AG04449 (cell line): ENCODE data around the gene PPP2R5E.

Experiments used
- CTCF ChIA-PET: fragments of 350-600 bp; formaldehyde crosslinking; extraction: SDS; loops from one replicate; lab custom pipeline; 2021; ENCODE audit warnings: antibody characterized with exemption; lab: Yijun Ruan, JAX
- POLR2A ChIA-PET: fragments of 400-600, 350-600 bp; formaldehyde crosslinking; extraction: SDS; loops from one replicate; lab custom pipeline; 2020; ENCODE audit warnings: antibody characterized with exemption, inconsistent platforms; lab: Yijun Ruan, JAX
- DNase-seq: peaks from one replicate; pipeline ENCODE4 v3.0.0-alpha.2; 2010; ENCODE audit warnings: low read depth, low spot score
- H3K4me3 ChIP-seq: 2 replicates; pipeline ENCODE4 v1.5.1; 2011; ENCODE audit warnings: low read depth, mild to moderate bottlenecking, control low read depth, low read length
- TF ChIP-seq, protein P1 (sequence below): IDR thresholded peaks from one replicate; pipeline ENCODE4 v1.5.1; 2011; ENCODE audit warnings: mild to moderate bottlenecking, moderate library complexity, low read length, control low read depth, inconsistent platforms; ENCODE audit not compliant: insufficient read depth; ENCODE audit errors: missing control alignments

PPP2R5E gene

DNA sequence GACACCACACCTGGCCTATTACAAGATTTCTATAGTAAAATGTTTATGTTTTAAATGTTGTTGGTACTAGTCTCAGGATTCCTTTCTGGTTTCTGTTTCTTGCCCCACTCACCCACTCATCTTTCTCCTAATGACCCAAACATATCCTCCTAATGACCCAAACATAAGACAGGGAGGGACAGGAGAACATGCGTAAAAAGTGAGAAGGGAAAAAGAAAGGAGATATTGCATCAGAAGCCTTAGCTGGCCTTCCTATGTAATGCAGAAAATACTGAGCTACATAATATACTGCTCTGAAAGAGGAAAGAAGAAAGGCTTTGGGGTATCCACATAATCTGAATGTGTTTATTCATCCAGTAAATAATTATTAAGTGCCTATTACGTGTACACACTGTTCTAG is 119.8 kb downstream of the PPP2R5E start:
- ChIA-PET POLR2A (no interaction called here), CTCF (no interaction called here)
- TF ChIP-seq, protein P1, sequence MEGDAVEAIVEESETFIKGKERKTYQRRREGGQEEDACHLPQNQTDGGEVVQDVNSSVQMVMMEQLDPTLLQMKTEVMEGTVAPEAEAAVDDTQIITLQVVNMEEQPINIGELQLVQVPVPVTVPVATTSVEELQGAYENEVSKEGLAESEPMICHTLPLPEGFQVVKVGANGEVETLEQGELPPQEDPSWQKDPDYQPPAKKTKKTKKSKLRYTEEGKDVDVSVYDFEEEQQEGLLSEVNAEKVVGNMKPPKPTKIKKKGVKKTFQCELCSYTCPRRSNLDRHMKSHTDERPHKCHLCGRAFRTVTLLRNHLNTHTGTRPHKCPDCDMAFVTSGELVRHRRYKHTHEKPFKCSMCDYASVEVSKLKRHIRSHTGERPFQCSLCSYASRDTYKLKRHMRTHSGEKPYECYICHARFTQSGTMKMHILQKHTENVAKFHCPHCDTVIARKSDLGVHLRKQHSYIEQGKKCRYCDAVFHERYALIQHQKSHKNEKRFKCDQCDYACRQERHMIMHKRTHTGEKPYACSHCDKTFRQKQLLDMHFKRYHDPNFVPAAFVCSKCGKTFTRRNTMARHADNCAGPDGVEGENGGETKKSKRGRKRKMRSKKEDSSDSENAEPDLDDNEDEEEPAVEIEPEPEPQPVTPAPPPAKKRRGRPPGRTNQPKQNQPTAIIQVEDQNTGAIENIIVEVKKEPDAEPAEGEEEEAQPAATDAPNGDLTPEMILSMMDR: no peak
- no peak for DNase-seq
- no peak overlapping the region for H3K4me3 ChIP-seq

DNA sequence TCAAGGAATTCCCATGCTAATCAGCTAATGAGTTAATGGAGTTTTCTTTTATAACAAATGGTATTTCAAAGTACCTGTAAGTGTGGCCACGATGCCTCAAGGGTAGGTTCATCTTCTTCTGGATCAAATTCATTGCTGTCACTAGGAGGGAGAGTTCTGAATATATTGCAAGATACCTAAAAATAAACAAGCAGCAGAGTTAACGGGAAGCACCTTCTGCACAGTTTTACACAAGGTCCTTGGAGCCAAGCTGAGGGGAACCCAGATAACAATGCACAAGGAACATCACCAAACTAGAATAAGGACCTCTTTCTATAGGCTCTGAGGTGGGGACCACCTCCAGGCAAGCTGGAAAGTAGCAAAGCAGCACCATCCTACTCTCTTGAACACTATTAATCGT is 121.3 kb downstream of the PPP2R5E start:
- no peak for DNase-seq
- CTCF ChIA-PET: interaction anchor here (1.9 kb wide), 1 partner anchor 33 kb away, joined by 4 read pairs; no protein-coding TSS in a partner anchor
- TF ChIP-seq, protein P1: no peak
- H3K4me3 ChIP-seq: no peak overlapping the region
- POLR2A ChIA-PET: no interaction called here

DNA sequence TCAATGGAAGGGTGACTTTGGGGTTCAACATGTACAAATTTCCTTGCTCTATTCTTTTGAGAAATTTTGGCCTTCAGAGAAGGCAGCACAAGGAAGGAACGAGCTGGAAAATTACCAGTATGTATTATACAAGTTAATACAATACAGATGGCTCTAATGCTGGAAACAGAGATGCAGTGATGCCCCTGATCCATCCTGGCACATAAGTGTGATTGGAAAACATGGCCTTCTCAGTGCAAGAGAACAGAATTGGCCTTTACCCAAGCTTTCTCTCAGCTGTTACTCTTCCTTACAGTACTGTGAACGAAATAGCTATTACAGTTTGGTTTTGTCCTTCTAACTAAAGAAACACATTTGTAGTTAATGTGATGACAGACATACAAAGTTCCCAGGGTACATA is 122.0 kb downstream of the PPP2R5E start:
- TF ChIP-seq, protein P1: no peak
- CTCF ChIA-PET: interaction anchor here (1.2 to 1.9 kb wide), 2 partner anchors 11 to 32 kb away, joined by 4 read pairs; no protein-coding TSS in a partner anchor
- no peak overlapping the region for H3K4me3 ChIP-seq
- no peak for DNase-seq
- POLR2A ChIA-PET: no interaction called here

DNA sequence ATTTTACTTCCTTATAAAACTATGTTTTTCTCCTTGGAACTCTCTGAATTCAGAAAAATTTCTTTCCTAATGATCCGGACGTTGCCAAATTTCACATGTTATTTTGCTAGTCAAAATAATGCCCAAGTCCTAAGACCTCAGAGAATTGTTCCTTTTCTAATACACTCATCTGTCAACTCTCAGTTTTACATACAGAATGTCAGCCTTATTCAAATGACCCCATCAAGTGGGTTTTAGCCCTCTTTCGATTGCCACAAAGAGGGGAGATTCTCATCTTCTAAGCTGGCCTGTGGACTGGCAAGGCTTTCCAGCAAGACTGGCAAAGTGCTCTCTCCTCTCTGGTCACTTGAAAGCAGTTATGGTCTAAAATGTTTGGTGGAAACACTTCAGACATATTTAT is 125.2 kb downstream of the PPP2R5E start:
- TF ChIP-seq, protein P1: no peak
- no peak overlapping the region for H3K4me3 ChIP-seq
- DNase-seq: no peak
- ChIA-PET POLR2A (no interaction called here), CTCF (no interaction called here)

DNA sequence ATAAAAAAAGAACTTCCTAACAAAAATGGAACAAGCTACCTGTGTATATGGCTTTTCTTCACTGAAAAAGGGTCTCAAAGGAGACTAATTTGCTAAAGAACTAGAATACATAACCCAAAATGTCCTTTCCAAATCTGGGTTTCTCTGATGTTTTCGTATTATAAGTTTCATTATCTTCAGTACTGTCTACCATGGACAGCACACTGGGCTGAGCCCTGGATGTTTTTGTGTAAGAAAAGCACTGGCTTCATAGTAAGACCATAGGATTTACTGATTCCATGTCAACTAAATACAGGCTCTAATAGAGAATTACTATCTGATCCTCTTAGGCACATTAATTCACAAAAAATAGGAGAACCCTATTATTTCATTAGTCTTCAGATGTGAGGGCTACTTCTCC is 130.2 kb downstream of the PPP2R5E start:
- CTCF ChIA-PET: interaction anchor here (1.1 kb wide), 1 partner anchor 24 kb away, joined by 3 read pairs; no protein-coding TSS in a partner anchor
- DNase-seq: no peak
- H3K4me3 ChIP-seq: no peak overlapping the region
- TF ChIP-seq, protein P1: no peak
- POLR2A ChIA-PET: no interaction called here

DNA sequence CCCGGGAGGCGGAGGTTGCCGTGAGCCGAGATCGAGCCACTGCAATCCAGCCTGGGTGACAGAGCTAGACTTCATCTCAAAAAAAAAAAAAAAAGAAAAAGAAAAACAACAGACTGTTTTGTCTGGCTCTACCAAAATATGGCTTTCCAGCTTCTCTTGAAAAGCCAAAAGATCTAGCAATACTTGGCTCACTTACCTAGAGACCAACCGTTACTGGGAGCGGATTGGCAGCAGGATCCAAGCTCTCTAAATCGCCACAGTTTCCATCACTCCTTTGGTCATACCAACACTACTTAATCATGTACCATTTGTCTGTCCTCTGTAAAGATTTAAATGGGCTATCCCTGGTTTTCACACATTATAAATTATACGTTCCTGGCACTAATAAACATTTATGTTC is 136.8 kb downstream of the PPP2R5E start:
- POLR2A ChIA-PET: no interaction called here
- TF ChIP-seq, protein P1: no peak
- CTCF ChIA-PET: interaction anchor here (1.0 to 1.3 kb wide), 2 partner anchors 138 to 897 kb away, joined by 3 read pairs; no protein-coding TSS in a partner anchor
- no peak overlapping the region for H3K4me3 ChIP-seq
- DNase-seq: no peak
